NCI-H526 treated with DMSO at 0.1 percent for 48 hours (cell line): ENCODE results near the gene OR2T29.
"Not testable (repeated sequence)": the region's sequence is repeated elsewhere in the genome, so short reads cannot be mapped to it uniquely, and the experiment has no call there.

Source experiments
- DNase-seq: peaks from one replicate; lab custom pipeline; 2025; lab: John Stamatoyannopoulos, UW

OR2T29 gene

GRCh38 chr1:248562672-248563071 is at the start of gene OR2T29:
TSS of gene OR2T29 (minus strand) at chr1:248562772. CDS start at chr1:248559491, 3,281 bp downstream.
- DNase-seq = not testable (repeated sequence)

- no peak for DNase-seq
These were observed 49.4 kb upstream of the OR2T29 start for GRCh38 chr1:248611883-248612414.

- no peak for DNase-seq
These were observed 47.7 kb upstream of the OR2T29 start for GRCh38 chr1:248610301-248610700.

- no peak for DNase-seq
These were observed 36.8 kb upstream of the OR2T29 start for GRCh38 chr1:248599396-248599795.

- no peak for DNase-seq
These were observed 35.0 kb upstream of the OR2T29 start, which contains the start of gene OR2T10 for GRCh38 chr1:248597589-248597988. TSS of gene OR2T10 (minus strand) at chr1:248597700. CDS start at chr1:248593768, 3,932 bp downstream.

GRCh38 chr1:248596615-248597014 is 34.0 kb upstream of the OR2T29 start:
- DNase-seq = no peak

GRCh38 chr1:248593226-248593625 is 30.7 kb upstream of the OR2T29 start:
- no peak for DNase-seq

- no peak for DNase-seq
These were observed 30.1 kb upstream of the OR2T29 start for GRCh38 chr1:248592655-248593054.

GRCh38 chr1:248590055-248590454 is 27.5 kb upstream of the OR2T29 start:
- no peak for DNase-seq

- no peak for DNase-seq
These were observed 26.8 kb upstream of the OR2T29 start for GRCh38 chr1:248589334-248589733.

GRCh38 chr1:248585266-248585665 is 22.7 kb upstream of the OR2T29 start:
- DNase-seq = no peak

GRCh38 chr1:248576260-248576980 is 13.8 kb upstream of the OR2T29 start:
- no peak for DNase-seq

- not testable (repeated sequence) for DNase-seq
These were observed 12.1 kb upstream of the OR2T29 start, which contains the start of gene OR2T34 for GRCh38 chr1:248574657-248575056. TSS of gene OR2T34 (minus strand) at chr1:248574757. CDS start at chr1:248574757, 0 bp downstream.

- DNase-seq = not testable (repeated sequence)
These were observed 11.3 kb upstream of the OR2T29 start for GRCh38 chr1:248573856-248574255.

- not testable (repeated sequence) for DNase-seq
These were observed 9.5 kb upstream of the OR2T29 start for GRCh38 chr1:248572049-248572448.

GRCh38 chr1:248570811-248571210 is 8.2 kb upstream of the OR2T29 start:
- DNase-seq = not testable (repeated sequence)

GRCh38 chr1:248569049-248569448 is 6.5 kb upstream of the OR2T29 start:
- DNase-seq = not testable (repeated sequence)

GRCh38 chr1:248565530-248566373 is 3.2 kb upstream of the OR2T29 start:
- DNase-seq = not testable (repeated sequence)

GRCh38 chr1:248551027-248551426 is 11.5 kb downstream of the OR2T29 start:
- DNase-seq = not testable (repeated sequence)

GRCh38 chr1:248547383-248547782 is 15.2 kb downstream of the OR2T29 start:
- not testable (repeated sequence) for DNase-seq

- not testable (repeated sequence) for DNase-seq
These were observed 25.1 kb downstream of the OR2T29 start for GRCh38 chr1:248537449-248537848.

- no peak for DNase-seq
These were observed 40.7 kb downstream of the OR2T29 start for GRCh38 chr1:248521856-248522255.
